ENCODE data around the gene CHD9.
"Not testable (repeated sequence)": the region's sequence is repeated elsewhere in the genome, so short reads cannot be mapped to it uniquely, and the experiment has no call there.

CHD9 gene

GRCh38 chr16:53065461-53066061 lies 10.8 kb downstream of the CHD9 start:
- TF ChIP-seq, protein P1, sequence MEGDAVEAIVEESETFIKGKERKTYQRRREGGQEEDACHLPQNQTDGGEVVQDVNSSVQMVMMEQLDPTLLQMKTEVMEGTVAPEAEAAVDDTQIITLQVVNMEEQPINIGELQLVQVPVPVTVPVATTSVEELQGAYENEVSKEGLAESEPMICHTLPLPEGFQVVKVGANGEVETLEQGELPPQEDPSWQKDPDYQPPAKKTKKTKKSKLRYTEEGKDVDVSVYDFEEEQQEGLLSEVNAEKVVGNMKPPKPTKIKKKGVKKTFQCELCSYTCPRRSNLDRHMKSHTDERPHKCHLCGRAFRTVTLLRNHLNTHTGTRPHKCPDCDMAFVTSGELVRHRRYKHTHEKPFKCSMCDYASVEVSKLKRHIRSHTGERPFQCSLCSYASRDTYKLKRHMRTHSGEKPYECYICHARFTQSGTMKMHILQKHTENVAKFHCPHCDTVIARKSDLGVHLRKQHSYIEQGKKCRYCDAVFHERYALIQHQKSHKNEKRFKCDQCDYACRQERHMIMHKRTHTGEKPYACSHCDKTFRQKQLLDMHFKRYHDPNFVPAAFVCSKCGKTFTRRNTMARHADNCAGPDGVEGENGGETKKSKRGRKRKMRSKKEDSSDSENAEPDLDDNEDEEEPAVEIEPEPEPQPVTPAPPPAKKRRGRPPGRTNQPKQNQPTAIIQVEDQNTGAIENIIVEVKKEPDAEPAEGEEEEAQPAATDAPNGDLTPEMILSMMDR (IDR thresholded peaks at IDR 0.05; ENCODE audit: insufficient read depth, low read depth, low read length, missing control alignments): no peak
- H3K4me3 ChIP-seq (ENCODE audit: low read depth, low read length): no peak overlapping the region
- DNase-seq (ENCODE audit: low read depth): no peak

DNA sequence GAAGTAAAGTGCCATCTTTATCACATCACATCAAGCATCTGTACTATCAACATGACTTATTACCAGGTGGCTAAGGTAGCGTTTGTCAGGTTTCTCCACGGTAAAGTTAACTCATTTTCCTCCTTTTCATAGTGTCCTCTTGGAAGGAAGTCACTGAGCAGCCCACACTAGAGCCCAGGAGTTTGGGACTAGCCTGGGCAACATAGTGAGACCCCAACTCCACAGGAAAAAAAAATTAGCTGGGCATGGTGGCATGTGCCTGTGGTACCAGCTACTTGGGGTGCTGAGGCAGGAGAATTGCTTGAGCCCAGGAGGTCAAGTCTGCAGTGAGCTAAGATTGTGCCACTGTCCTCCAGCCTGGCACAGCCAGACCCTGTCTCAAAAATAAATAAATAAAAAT lies 12.9 kb downstream of the CHD9 start:
- TF ChIP-seq, protein P1 (IDR thresholded peaks at IDR 0.05; ENCODE audit: insufficient read depth, low read depth, low read length, missing control alignments): no peak

GRCh38 chr16:53068423-53068833 lies 13.6 kb downstream of the CHD9 start:
- DNase-seq (ENCODE audit: low read depth): peak; percentile 66
- TF ChIP-seq, protein P1 (IDR thresholded peaks at IDR 0.05; ENCODE audit: insufficient read depth, low read depth, low read length, missing control alignments): no peak

More for the DNA sequence above, 12.9 kb downstream of the CHD9 start:
- no peak for DNase-seq (ENCODE audit: low read depth)
- H3K4me3 ChIP-seq (ENCODE audit: low read depth, low read length): no peak overlapping the region

DNA sequence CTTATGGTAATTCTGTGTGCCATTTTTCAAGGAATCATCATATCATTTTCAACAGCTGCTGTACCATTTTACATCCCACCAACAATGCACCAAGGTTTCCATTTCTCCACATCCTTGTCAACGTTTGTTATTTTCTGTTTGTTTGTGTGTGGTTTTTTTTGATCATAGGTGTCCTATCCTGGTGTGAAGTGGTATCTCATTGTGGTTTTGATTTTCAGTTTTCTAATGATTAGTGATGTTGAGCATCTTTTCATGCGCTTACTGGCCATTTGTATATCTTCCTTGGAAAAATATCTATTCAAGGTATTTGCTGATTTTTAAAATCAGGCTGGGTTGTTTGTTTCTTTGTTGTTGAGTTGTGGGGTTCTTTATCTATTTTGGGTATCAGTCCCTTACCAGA lies 15.0 kb downstream of the CHD9 start:
- TF ChIP-seq, protein P1 (IDR thresholded peaks at IDR 0.05; ENCODE audit: insufficient read depth, low read depth, low read length, missing control alignments): no peak
- peak; percentile 45 for DNase-seq (ENCODE audit: low read depth)

More at GRCh38 chr16:53068423-53068833, 13.6 kb downstream of the CHD9 start:
- H3K4me3 ChIP-seq (ENCODE audit: low read depth, low read length): no peak overlapping the region; the same call in 1 of the 2 replicates

GRCh38 chr16:53071748-53072301 lies 17.0 kb downstream of the CHD9 start:
- TF ChIP-seq, protein P1 (IDR thresholded peaks at IDR 0.05; ENCODE audit: insufficient read depth, low read depth, low read length, missing control alignments): no peak
- DNase-seq (ENCODE audit: low read depth): peak; percentile 76
- peak overlapping the region; percentile 6; the same call in 1 of the 2 replicates for H3K4me3 ChIP-seq (ENCODE audit: low read depth, low read length)

More for the DNA sequence above, 15.0 kb downstream of the CHD9 start:
- H3K4me3 ChIP-seq (ENCODE audit: low read depth, low read length): no peak overlapping the region

- no peak for DNase-seq (ENCODE audit: low read depth)
- TF ChIP-seq, protein P1 (IDR thresholded peaks at IDR 0.05; ENCODE audit: insufficient read depth, low read depth, low read length, missing control alignments): no peak
- H3K4me3 ChIP-seq (ENCODE audit: low read depth, low read length): no peak overlapping the region
Observed at GRCh38 chr16:53073022-53073421, 18.2 kb downstream of the CHD9 start.

DNA sequence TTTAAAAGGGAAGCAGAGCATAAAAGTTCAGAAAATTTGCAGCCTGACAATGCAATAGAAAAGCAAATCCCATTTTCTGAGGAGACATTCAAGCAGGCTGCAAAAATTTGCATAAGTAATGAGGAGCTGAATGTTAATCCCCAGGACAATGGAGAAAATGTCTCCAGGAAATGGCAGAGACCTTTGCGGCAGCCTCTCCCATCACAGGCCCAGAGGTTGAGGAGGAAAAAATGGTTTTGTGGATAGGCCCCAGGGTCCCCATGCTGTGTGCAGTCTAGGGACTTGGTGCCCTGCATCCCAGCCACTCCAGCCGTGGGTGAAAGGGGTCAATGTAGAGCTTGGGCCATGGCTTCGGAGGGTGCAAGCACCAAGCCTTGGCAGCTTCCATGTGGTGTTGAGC lies 19.5 kb downstream of the CHD9 start:
- not testable (repeated sequence) for DNase-seq (ENCODE audit: low read depth); H3K4me3 ChIP-seq (ENCODE audit: low read depth, low read length)

DNA sequence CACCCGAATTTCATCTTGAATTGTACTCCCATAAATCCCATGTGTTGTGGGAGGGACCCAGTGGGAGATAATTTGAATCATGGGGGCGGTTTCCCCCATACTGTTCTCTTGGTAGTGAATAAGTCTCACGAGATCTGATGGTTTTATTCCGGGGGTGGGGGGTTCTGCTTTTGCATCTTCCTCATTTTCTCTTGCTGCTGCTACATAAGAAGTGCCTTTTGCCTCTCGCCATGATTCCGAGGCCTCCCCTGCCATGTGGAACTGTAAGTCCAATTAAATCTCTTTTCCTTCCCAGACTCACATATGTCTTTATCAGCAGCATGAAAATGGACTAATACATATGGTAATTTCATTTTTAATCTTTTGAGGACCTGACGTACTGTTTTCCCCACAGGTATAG lies 20.7 kb downstream of the CHD9 start:
- H3K4me3 ChIP-seq (ENCODE audit: low read depth, low read length); DNase-seq (ENCODE audit: low read depth): not testable (repeated sequence)
